Neural progenitor cell (in vitro differentiated cells): ENCODE measurements around the gene ZNF773.
"Not testable (repeated sequence)": the region's sequence is repeated elsewhere in the genome, so short reads cannot be mapped to it uniquely, and the experiment has no call there.

Experiments
- EZH2 ChIP-seq: fragments of 200-600 bp; sonication (generic); IDR thresholded peaks from 2 replicates; pipeline ENCODE4 v1.6.1; 2017; ENCODE audit warnings: antibody characterized with exemption, mild to moderate bottlenecking, moderate library complexity
- TF ChIP-seq, protein P1 (sequence below): fragments of 200-600 bp; sonication (generic); IDR thresholded peaks from 2 replicates; pipeline ENCODE4 v1.5.1; 2017; ENCODE audit warnings: antibody characterized with exemption, mild to moderate bottlenecking

DNA sequence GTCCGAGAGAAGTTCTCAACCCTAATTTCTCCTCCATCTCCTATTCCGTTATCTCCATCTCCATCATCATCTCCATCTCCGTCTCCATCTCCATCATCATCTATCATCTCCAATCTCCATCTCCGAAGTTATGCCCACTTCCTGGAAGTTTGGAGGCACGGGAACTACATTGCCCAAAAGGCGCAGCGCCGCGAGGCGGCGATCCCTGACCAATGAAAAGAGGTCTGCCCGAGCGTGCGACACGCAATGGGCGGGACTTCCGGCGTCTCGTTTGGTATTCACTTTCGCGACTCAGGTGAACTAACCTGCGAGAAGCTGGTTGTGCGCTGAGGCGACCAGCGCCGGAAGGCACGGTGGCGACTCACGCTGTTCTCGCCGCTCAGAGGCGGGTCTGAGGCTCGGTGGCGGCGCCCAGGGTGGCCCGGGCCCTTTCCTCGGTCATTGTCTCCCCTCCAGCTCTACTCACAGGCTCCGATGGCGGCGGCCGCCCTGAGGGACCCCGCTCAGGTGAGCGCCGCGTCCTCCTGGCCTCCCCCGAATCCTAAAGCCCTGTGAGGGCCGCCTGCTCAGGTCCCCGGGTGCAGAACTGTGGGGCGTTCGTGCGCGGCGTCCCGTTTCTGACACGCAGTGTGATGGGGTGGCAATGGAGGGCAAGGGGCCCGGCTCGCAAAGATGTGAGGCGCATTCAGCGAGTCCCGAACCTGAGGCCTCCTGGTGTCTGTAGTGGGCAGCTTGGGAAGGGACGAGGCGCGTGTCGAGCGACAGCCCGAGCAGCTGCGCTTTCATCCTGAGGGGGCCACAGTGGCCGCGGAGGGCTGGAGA, 12.1 kb upstream of the ZNF773 start, which contains the start of gene ZNF419:
- TF ChIP-seq, protein P1, sequence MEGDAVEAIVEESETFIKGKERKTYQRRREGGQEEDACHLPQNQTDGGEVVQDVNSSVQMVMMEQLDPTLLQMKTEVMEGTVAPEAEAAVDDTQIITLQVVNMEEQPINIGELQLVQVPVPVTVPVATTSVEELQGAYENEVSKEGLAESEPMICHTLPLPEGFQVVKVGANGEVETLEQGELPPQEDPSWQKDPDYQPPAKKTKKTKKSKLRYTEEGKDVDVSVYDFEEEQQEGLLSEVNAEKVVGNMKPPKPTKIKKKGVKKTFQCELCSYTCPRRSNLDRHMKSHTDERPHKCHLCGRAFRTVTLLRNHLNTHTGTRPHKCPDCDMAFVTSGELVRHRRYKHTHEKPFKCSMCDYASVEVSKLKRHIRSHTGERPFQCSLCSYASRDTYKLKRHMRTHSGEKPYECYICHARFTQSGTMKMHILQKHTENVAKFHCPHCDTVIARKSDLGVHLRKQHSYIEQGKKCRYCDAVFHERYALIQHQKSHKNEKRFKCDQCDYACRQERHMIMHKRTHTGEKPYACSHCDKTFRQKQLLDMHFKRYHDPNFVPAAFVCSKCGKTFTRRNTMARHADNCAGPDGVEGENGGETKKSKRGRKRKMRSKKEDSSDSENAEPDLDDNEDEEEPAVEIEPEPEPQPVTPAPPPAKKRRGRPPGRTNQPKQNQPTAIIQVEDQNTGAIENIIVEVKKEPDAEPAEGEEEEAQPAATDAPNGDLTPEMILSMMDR: not testable (repeated sequence)
- not testable (repeated sequence) for TF ChIP-seq EZH2
